GM12865 (cell line): Measurements from ENCODE around the gene IDH3G.

Experiments used
- DNase-seq: peaks from one replicate; pipeline ENCODE4 v3.0.0; 2010; ENCODE audit warnings: low read depth
- H3K4me3 ChIP-seq: 2 replicates; pipeline ENCODE4 v1.5.1; 2011; ENCODE audit warnings: mild to moderate bottlenecking, low read depth, low read length, control low read depth
- CTCF ChIP-seq: IDR thresholded peaks from 2 replicates; pipeline ENCODE4 v1.5.1; 2011; ENCODE audit warnings: low read length, control low read depth, low read depth, inconsistent platforms; ENCODE audit not compliant: insufficient read depth; ENCODE audit errors: missing control alignments

IDH3G gene

GRCh38 chrX:153829549-153829798 is 35.3 kb upstream of the IDH3G start:
- no peak for TF ChIP-seq CTCF
- no peak for DNase-seq
- H3K4me3 ChIP-seq, result no peak overlapping the region

GRCh38 chrX:153828723-153829548 is 34.8 kb upstream of the IDH3G start:
- TF ChIP-seq CTCF, result no peak
- no peak for DNase-seq
- H3K4me3 ChIP-seq, result no peak overlapping the region

GRCh38 chrX:153828308-153828707 is 34.1 kb upstream of the IDH3G start:
- no peak overlapping the region for H3K4me3 ChIP-seq
- no peak for TF ChIP-seq CTCF
- no peak for DNase-seq

GRCh38 chrX:153827903-153828302 is 33.7 kb upstream of the IDH3G start:
- TF ChIP-seq CTCF, result no peak
- H3K4me3 ChIP-seq, result no peak overlapping the region
- no peak for DNase-seq

GRCh38 chrX:153827016-153827415 is 32.8 kb upstream of the IDH3G start:
- no peak for TF ChIP-seq CTCF
- H3K4me3 ChIP-seq, result no peak overlapping the region
- no peak for DNase-seq

GRCh38 chrX:153825042-153825441 is 30.9 kb upstream of the IDH3G start:
- TF ChIP-seq CTCF, result no peak
- no peak overlapping the region for H3K4me3 ChIP-seq
- DNase-seq, result no peak

GRCh38 chrX:153824348-153824747 is 30.2 kb upstream of the IDH3G start:
- no peak for DNase-seq
- no peak for TF ChIP-seq CTCF
- H3K4me3 ChIP-seq, result no peak overlapping the region
